ENCODE measurements around the gene SLC39A8.

DNA sequence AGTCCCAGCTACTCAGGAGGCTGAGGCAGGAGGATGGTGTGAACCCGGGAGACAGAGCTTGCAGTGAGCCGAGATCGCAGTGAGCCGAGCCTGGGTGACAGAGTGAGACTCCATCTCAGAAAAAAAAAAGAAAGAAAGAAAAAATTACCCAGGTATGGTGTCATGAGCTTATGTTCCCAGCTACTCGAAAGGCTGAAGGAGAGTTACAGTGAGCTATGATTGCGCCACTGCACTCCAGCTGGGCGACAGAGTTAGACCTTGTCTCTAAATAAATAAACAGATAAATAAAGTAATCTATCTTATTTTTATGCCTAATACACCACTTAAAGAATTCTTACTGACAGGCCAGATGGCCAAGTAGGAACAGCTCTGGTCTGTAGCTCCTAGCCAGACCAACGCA, 73.0 kb downstream of the SLC39A8 start:
- TF ChIP-seq CTCF (IDR thresholded peaks at IDR 0.05; ENCODE audit: low read depth, low read length, poor library complexity, severe bottlenecking) (no peak), EZH2phosphoT487 (IDR thresholded peaks at IDR 0.05; ENCODE audit: borderline replicate concordance, low read length) (no peak)

All from DOHH2 (cell line).